ENCODE measurements around the gene HVCN1.

DNA sequence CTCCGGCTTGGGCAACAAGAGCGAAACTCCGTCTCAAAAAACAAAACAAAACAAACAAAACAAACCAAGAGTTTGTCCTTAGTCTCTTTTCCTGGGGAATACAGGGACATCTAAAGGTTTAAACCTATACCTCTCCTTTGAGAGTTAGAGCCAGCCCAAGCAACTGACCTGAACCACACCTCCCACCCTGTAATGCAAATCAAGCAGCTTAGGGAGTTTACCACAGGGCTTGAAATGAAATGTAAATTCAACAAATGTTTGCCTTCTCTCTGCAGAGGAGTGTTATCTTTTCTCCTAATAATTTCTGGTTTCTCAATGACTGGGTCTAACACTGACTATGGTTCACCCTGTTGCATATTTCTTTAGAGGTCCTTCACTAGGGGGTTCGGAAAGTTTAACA, 37.1 kb upstream of the HVCN1 start:
- TF ChIP-seq POLR2A (IDR thresholded peaks at IDR 0.05; ENCODE audit: low read depth, low read length) (no peak), TAF1 (IDR thresholded peaks at IDR 0.05; ENCODE audit: low read depth, low read length) (no peak), SPI1 (IDR thresholded peaks at IDR 0.05; ENCODE audit: low read depth, low read length) (no peak), POLR2AphosphoS5 (IDR thresholded peaks at IDR 0.05; ENCODE audit: low read depth, low read length) (no peak), POU2F2 (IDR thresholded peaks at IDR 0.05; ENCODE audit: low read depth, low read length) (peak; percentile 79; the same call in 1 of the 2 replicates)
